PFSK-1 (cell line): Measurements from ENCODE around the gene TEX38.

ENCODE experiments used
- POLR2AphosphoS5 ChIP-seq: IDR thresholded peaks from 2 replicates; pipeline ENCODE4 v1.6.1; 2012; ENCODE audit warnings: low read depth, mild to moderate bottlenecking, control low read depth, low read length, moderate library complexity
- SIN3A ChIP-seq: IDR thresholded peaks from 2 replicates; pipeline ENCODE4 v1.6.1; 2012; ENCODE audit warnings: mild to moderate bottlenecking, low read length, moderate library complexity, borderline replicate concordance; ENCODE audit not compliant: insufficient read depth
- TF ChIP-seq, protein P1 (sequence below), 2 experiments: IDR thresholded peaks; 2 replicates each; pipeline versions ENCODE4 v1.6.1 to v1.8.0; 2011 to 2012; ENCODE audit warnings: low read depth in 2 of 2, low read length in 2 of 2, control low read depth in 1 of 2, inconsistent platforms in 1 of 2, mild to moderate bottlenecking in 1 of 2, moderate library complexity in 1 of 2; ENCODE audit not compliant: insufficient read depth in 1 of 2

DNA sequence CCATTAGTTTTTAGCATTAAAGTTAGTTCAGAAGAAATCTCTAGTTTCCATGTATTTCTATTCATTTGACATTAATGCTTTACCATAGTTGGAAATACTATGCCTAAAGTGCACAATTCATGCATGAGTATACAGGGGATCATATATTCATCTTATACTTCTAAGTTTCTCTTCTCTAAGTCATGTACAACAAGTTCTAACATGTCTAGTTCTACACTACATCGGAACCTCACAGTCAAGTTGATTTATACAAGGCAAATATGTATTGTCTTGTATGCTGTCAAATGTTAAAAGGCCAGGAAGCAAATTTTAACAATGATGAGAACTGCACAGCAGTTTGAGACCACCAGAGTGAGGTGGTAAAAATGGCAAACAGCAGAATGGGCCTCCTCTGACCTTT lies 32.1 kb upstream of the TEX38 start:
- no peak for TF ChIP-seq POLR2AphosphoS5
- TF ChIP-seq, protein P1, sequence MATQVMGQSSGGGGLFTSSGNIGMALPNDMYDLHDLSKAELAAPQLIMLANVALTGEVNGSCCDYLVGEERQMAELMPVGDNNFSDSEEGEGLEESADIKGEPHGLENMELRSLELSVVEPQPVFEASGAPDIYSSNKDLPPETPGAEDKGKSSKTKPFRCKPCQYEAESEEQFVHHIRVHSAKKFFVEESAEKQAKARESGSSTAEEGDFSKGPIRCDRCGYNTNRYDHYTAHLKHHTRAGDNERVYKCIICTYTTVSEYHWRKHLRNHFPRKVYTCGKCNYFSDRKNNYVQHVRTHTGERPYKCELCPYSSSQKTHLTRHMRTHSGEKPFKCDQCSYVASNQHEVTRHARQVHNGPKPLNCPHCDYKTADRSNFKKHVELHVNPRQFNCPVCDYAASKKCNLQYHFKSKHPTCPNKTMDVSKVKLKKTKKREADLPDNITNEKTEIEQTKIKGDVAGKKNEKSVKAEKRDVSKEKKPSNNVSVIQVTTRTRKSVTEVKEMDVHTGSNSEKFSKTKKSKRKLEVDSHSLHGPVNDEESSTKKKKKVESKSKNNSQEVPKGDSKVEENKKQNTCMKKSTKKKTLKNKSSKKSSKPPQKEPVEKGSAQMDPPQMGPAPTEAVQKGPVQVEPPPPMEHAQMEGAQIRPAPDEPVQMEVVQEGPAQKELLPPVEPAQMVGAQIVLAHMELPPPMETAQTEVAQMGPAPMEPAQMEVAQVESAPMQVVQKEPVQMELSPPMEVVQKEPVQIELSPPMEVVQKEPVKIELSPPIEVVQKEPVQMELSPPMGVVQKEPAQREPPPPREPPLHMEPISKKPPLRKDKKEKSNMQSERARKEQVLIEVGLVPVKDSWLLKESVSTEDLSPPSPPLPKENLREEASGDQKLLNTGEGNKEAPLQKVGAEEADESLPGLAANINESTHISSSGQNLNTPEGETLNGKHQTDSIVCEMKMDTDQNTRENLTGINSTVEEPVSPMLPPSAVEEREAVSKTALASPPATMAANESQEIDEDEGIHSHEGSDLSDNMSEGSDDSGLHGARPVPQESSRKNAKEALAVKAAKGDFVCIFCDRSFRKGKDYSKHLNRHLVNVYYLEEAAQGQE (IDR thresholded peaks at IDR 0.05; ENCODE audit: insufficient read depth in 1 of 2, low read depth in 2 of 2, low read length in 2 of 2): no peak
- no peak for TF ChIP-seq SIN3A
